B cell (primary cell): Measurements from ENCODE around the gene LUC7L. TPM values are rescaled to one million over a fixed set of nuclear protein-coding genes. Genes with fewer than 3 reads are reported as not detected.

Experiments
- ATAC-seq: fragments of 200-7000 bp; cut with Tn5 transposase; one replicate; pipeline ENCODE4 v1.10.0; 2021; ENCODE audit warnings: low read depth, mild to moderate bottlenecking, moderate number of reproducible peaks, moderate library complexity
- CTCF ChIA-PET: fragments of 350-600 bp; sonication (Branson Sonifier 250); formaldehyde crosslinking; loops from one replicate; lab custom pipeline; 2021; ENCODE audit warnings: antibody characterized with exemption, inconsistent platforms; lab: Charles Lee
- POLR2A ChIA-PET: fragments of 350-600 bp; sonication (Branson Sonifier 250); formaldehyde crosslinking; loops from one replicate; lab custom pipeline; 2021; ENCODE audit warnings: antibody characterized with exemption; lab: Charles Lee
- DNase-seq: peaks from one replicate; pipeline ENCODE4 v3.0.0; 2013
- H2AFZ ChIP-seq: 2 replicates; pipeline ENCODE4 v1.6.1; 2012; ENCODE audit warnings: mild to moderate bottlenecking, low read depth, low read length; ENCODE audit not compliant: insufficient read depth, poor library complexity, severe bottlenecking
- H3K27ac ChIP-seq, 2 donors: 1 replicate in 1 of 2; 2 replicates in 1 of 2; pipeline ENCODE4 v1.5.1; 2012 to 2013; ENCODE audit warnings: low read length in 2 of 2, mild to moderate bottlenecking in 2 of 2, moderate library complexity in 1 of 2
- H3K27me3 ChIP-seq, 4 experiments: fragments of 200-600 bp in 1 of 4; sonication (generic) in 1 of 4; replicated peaks in 1 of 4; 1 replicate in 2 of 4; 2 replicates in 2 of 4; pipeline versions ENCODE4 v1.6.1 to v1.7.0; 2013 to 2016; ENCODE audit warnings: low read length in 3 of 4, mild to moderate bottlenecking in 2 of 4, mixed read lengths in 1 of 4, moderate library complexity in 1 of 4; ENCODE audit not compliant: insufficient read depth in 4 of 4, control insufficient read depth in 3 of 4; ENCODE audit errors: control extremely low read depth in 1 of 4
- H3K36me3 ChIP-seq, 2 experiments: replicated peaks in 1 of 2; 1 replicate in 1 of 2; 2 replicates in 1 of 2; pipeline versions ENCODE4 v1.6.1 to v1.7.1; 2013; ENCODE audit warnings: low read length in 1 of 2; ENCODE audit not compliant: insufficient read depth in 2 of 2, control insufficient read depth in 1 of 2; ENCODE audit errors: control extremely low read depth in 1 of 2, extremely low read depth in 1 of 2
- H3K4me1 ChIP-seq, 2 donors: fragments of 200-600 bp in 1 of 2; sonication (generic) in 1 of 2; 1 replicate in 1 of 2; 2 replicates in 1 of 2; pipeline versions ENCODE4 v1.5.1 to v1.6.1; 2013 to 2017; ENCODE audit warnings: low read length in 2 of 2; ENCODE audit not compliant: control insufficient read depth in 2 of 2, insufficient read depth in 2 of 2
- H3K4me2 ChIP-seq: replicated peaks from 2 replicates; pipeline ENCODE3; 2012; ENCODE audit warnings: mild to moderate bottlenecking, low read depth, low read length; ENCODE audit not compliant: poor library complexity, severe bottlenecking
- H3K4me3 ChIP-seq, 5 experiments: fragments of 200-600 bp in 1 of 5; sonication (generic) in 1 of 5; 1 replicate in 3 of 5; 2 replicates in 2 of 5; pipeline versions ENCODE4 v1.5.1 to v1.7.0; 2011 to 2016; ENCODE audit warnings: low read length in 4 of 5, mild to moderate bottlenecking in 4 of 5, low read depth in 2 of 5, control low read depth in 1 of 5, moderate library complexity in 1 of 5; ENCODE audit not compliant: insufficient read depth in 1 of 5; ENCODE audit errors: control extremely low read depth in 1 of 5, extremely low read depth in 1 of 5
- H3K79me2 ChIP-seq: fragments of 200-600 bp; sonication (generic); one replicate; pipeline ENCODE4 v1.6.0; 2016; ENCODE audit warnings: low read length; ENCODE audit not compliant: control insufficient read depth, insufficient read depth
- H3K9ac ChIP-seq: fragments of 200-600 bp; sonication (generic); 2 replicates; pipeline ENCODE4 v1.6.1; 2017; ENCODE audit warnings: mild to moderate bottlenecking, low read length, moderate library complexity
- H3K9me3 ChIP-seq, 3 donors: one replicate each; pipeline versions ENCODE4 v1.6.1 to v1.7.1; 2013; ENCODE audit warnings: low read length in 2 of 3; ENCODE audit not compliant: control insufficient read depth in 2 of 3, insufficient read depth in 1 of 3; ENCODE audit errors: control extremely low read depth in 1 of 3
- H4K20me1 ChIP-seq: 2 replicates; pipeline ENCODE4 v1.6.0; 2012; ENCODE audit warnings: mild to moderate bottlenecking, low read length; ENCODE audit not compliant: insufficient read depth, control insufficient read depth, poor library complexity, severe bottlenecking
- H3K27ac Mint-ChIP-seq: one replicate; pipeline ENCODE4 v1.8.0; 2021; ENCODE audit warnings: mixed read lengths
- H3K27me3 Mint-ChIP-seq: one replicate; pipeline ENCODE4 v1.8.0; 2021; ENCODE audit warnings: mixed read lengths
- H3K4me1 Mint-ChIP-seq: one replicate; pipeline ENCODE4 v1.8.0; 2021; ENCODE audit warnings: mixed read lengths
- H3K4me3 Mint-ChIP-seq: one replicate; pipeline ENCODE4 v1.8.0; 2021; ENCODE audit warnings: mixed read lengths
- H3K9me3 Mint-ChIP-seq: one replicate; pipeline ENCODE4 v1.8.0; 2022; ENCODE audit warnings: mixed read lengths; ENCODE audit not compliant: insufficient read depth
- EZH2 ChIP-seq: IDR thresholded peaks from 2 replicates; pipeline ENCODE4 v1.6.1; 2012; ENCODE audit warnings: borderline replicate concordance, low read depth, mild to moderate bottlenecking, moderate library complexity, low read length; ENCODE audit not compliant: insufficient read depth, poor library complexity, severe bottlenecking
- WGBS: methylation state at CpG from one replicate; pipeline ENCODE4 v1.1.5; 2013; ENCODE audit warnings: missing lambda C conversion rate; ENCODE audit not compliant: insufficient coverage; 5-methylcytosine and 5-hydroxymethylcytosine counted together
- intact Hi-C: fragments of 100-400 bp; cut with micrococcal nuclease; formaldehyde crosslinking; loops from one replicate; pipeline ENCODE4 v1.10.0; 2022
- polyA plus RNA-seq: library from polyadenylated mRNA; depleted of rRNA; stranded (reverse); fragments of >200 nt; gene quantifications from 2 replicates; pipeline ENCODE4 v1.2.3, GENCODE V29; 2012
- total RNA-seq, 2 donors: library from RNA; stranded (reverse); fragments of 120-200 nt in 1 of 2; gene quantifications; 1 replicate in 1 of 2; 2 replicates in 1 of 2; pipeline versions ENCODE4 v1.2.3 to v1.2.4, GENCODE V29; 2013 to 2022
- TF ChIP-seq, protein P1 (sequence below): fragments of 200-600 bp; IDR thresholded peaks from one replicate; pipeline ENCODE4 v1.8.0; 2022; ENCODE audit warnings: antibody characterized with exemption, mild to moderate bottlenecking

Gene LUC7L
- total and polyA plus RNA-seq, 2 donors (not counting 1 experiment from before 2014, with no cell fraction given) = 148 to 181 TPM

DNA sequence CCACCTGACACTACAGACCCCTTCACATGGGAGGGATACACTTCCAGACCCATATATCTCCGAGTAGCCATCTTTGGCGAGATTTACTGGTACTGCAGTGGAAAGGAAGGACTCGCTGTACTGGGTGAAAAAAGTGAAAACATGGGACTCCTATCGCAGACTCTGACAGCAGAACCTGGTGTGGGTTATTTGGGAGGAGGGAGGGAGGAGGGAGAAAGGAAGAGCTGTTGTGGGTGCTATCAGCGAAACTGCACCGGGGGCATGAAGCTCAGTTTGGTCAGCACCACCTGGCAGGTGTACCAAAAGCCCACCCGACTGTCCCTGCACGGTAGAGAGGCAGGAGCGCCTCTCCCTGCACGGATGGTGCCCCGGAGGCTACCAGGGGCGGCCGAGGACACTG, 44.0 kb downstream of the LUC7L start:
- no peak overlapping the region for H3K4me3 Mint-ChIP-seq
- Histone ChIP-seq H3K4me1 (peaks cover 9 to 11% of the 10 kb centered on the region in 2 donors), H4K20me1 (no peaks in the 10 kb centered on the region), H3K27me3 (peaks cover 0 to 6% (median 0%) of the 10 kb centered on the region in 4 experiments), H3K4me3 (no peak overlapping the region), H3K79me2 (no peaks in the 10 kb centered on the region), H3K4me2 (no peak overlapping the region), H3K9me3 (no peaks in the 10 kb centered on the region), H3K9ac (no peak overlapping the region), H3K27ac (no peak overlapping the region), H2AFZ (no peak overlapping the region), H3K36me3 (peaks cover 8 to 27% of the 10 kb centered on the region in 2 experiments)
- ChIA-PET POLR2A (no interaction called here), CTCF (interaction anchor here (1.0 kb wide), 1 partner anchor 79 kb away, joined by 3 read pairs; no protein-coding TSS in a partner anchor)
- no peaks in the 10 kb centered on the region for H3K9me3 Mint-ChIP-seq
- WGBS = 96% methylated on average over 12 of the region's 13 CpGs
- ATAC-seq (no peak), DNase-seq (peak; percentile 13)
- no peaks in the 10 kb centered on the region for H3K27me3 Mint-ChIP-seq
- H3K27ac Mint-ChIP-seq = no peak overlapping the region
- intact Hi-C loops = no loop called here
- no peak for TF ChIP-seq EZH2
- TF ChIP-seq, protein P1, sequence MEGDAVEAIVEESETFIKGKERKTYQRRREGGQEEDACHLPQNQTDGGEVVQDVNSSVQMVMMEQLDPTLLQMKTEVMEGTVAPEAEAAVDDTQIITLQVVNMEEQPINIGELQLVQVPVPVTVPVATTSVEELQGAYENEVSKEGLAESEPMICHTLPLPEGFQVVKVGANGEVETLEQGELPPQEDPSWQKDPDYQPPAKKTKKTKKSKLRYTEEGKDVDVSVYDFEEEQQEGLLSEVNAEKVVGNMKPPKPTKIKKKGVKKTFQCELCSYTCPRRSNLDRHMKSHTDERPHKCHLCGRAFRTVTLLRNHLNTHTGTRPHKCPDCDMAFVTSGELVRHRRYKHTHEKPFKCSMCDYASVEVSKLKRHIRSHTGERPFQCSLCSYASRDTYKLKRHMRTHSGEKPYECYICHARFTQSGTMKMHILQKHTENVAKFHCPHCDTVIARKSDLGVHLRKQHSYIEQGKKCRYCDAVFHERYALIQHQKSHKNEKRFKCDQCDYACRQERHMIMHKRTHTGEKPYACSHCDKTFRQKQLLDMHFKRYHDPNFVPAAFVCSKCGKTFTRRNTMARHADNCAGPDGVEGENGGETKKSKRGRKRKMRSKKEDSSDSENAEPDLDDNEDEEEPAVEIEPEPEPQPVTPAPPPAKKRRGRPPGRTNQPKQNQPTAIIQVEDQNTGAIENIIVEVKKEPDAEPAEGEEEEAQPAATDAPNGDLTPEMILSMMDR = no peak
- peaks cover 2% of the 10 kb centered on the region for H3K4me1 Mint-ChIP-seq

DNA sequence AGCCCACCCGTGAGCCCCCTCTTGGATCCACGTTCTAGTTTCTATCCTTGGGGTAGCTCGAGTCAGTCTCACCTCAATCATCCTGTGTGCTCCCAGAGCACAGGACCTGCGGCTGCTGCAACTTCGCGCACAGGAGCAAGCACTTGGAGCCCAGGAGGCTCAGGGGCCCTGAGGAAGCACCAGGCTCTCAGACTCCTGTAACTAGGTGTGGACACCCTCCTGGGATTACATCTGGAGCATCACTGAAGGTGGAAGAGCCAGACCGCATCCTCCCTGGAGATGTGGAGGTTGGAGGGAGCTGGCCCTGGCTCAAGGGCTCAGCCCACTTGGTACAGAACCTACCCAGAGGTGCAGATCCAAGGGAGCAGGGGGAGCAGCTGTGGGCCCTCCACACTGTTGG, 46.2 kb downstream of the LUC7L start:
- Mint-ChIP-seq H3K9me3 (no peaks in the 10 kb centered on the region), H3K27ac (no peak overlapping the region), H3K27me3 (peaks cover 12% of the 10 kb centered on the region), H3K4me3 (no peak overlapping the region), H3K4me1 (peaks cover 6% of the 10 kb centered on the region)
- peaks cover 0 to 27% (median 14%) of the 10 kb centered on the region in 4 experiments for H3K27me3 ChIP-seq
- H2AFZ ChIP-seq = no peak overlapping the region
- no peak overlapping the region for H3K27ac ChIP-seq
- no peak overlapping the region for H3K9ac ChIP-seq
- ATAC-seq (no peak), DNase-seq (peak; percentile 22)
- ChIA-PET CTCF (interaction anchor here (0.7 to 4.1 kb wide), 8 partner anchors 10 to 484 kb away, joined by 3 to 34 read pairs (median 4); no protein-coding TSS in a partner anchor), POLR2A (interaction anchor here (0.6 kb wide), 1 partner anchor 245 kb away, joined by 5 read pairs; no protein-coding TSS in a partner anchor)
- intact Hi-C loops = no loop called here
- peaks cover 0 to 7% of the 10 kb centered on the region in 2 experiments for H3K36me3 ChIP-seq
- peaks cover 14 to 17% of the 10 kb centered on the region in 2 donors for H3K4me1 ChIP-seq
- 89% methylated on average over 5 of the region's 7 CpGs for WGBS
- TF ChIP-seq, protein P1 = no peak
- no peak for TF ChIP-seq EZH2
- no peak overlapping the region for H3K4me2 ChIP-seq
- no peak overlapping the region for H3K4me3 ChIP-seq
- no peaks in the 10 kb centered on the region for H4K20me1 ChIP-seq
- peaks cover 0 to 4% (median 0%) of the 10 kb centered on the region in 3 donors for H3K9me3 ChIP-seq
- no peaks in the 10 kb centered on the region for H3K79me2 ChIP-seq
